ENCODE measurements around the gene POLR3F. TPM values are rescaled to one million over a fixed set of nuclear protein-coding genes. Genes with fewer than 3 reads are reported as not detected.
A peak's percentile ranks its signal among the peaks of the same experiment; 100 is the strongest.

POLR3F gene
- total and polyA plus RNA-seq, 9 of the 15 experiments (the other 6 are each of a cell fraction or from before 2014, with no cell fraction given) = 7.0 to 15.0 (median 9.6) TPM

DNA sequence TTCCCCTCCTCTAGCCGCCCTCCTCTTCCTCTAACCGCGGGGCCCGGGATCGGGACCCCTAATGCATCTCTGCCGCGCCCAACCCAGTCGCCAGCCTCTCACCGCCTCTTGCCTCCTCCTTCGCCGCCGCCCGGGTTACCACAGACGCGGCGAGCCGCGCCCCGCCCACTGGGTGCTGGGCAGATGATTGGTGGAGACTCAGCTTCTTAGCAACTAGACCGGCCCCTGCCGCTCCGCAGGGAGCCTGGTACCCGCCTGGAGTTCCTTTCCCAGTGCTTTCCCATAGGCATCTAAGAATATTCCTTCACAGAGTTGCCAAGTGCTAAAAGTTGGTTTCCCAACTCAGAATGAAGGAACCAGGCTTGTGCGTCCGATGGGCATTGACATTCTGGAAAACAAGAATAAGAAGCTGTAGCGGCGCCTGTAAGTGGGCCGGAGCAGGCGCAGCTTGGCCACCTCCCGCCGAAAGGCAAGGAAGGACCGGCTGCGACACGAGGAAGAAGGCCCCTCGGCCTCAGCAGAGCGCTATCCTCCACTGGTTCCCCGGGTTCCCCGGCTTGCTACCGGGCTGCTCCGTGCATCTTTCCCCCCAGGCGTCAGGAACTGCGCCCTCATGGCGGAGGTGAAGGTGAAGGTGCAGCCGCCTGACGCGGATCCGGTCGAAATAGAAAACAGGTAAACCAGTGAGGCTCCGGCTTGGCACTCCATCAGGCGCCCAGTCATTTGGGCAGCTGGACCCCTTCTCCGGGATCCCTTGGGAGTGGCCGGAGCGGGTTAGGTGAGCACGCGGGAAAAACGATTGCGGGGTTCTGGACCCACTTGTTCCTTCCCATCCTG is at the start of gene POLR3F, which contains the start of gene DZANK1 (continued):
- TF ChIP-seq SAP30 (IDR thresholded peaks at IDR 0.05; ENCODE audit: borderline replicate concordance, insufficient read depth, low read depth, low read length, poor library complexity, severe bottlenecking) (no peak), TCF7 (IDR thresholded peaks at IDR 0.05; ENCODE audit: borderline replicate concordance) (no peak), POLR2AphosphoS5 (IDR thresholded peaks at IDR 0.05; ENCODE audit: control insufficient read depth, insufficient read depth, low read depth, low read length) (peak; percentile 54; the same call in 1 of the 2 replicates), CHAMP1 (IDR thresholded peaks at IDR 0.05) (peak; percentile 33; the same call in 1 of the 2 replicates), ZBTB33 (CRISPR knock-in tag; IDR thresholded peaks at IDR 0.05) (no peak), SIRT6 (IDR thresholded peaks at IDR 0.05; ENCODE audit: low read depth, low read length) (no peak), MECOM (CRISPR knock-in tag; IDR thresholded peaks at IDR 0.05) (no peak), U2AF1 (optimal IDR thresholded peaks at IDR 0.05; ENCODE audit: low read depth, low read length) (no peak), ZNF583 (CRISPR knock-in tag; IDR thresholded peaks at IDR 0.05) (no peak), ZNF830 (CRISPR knock-in tag; IDR thresholded peaks at IDR 0.05) (no peak), POLR2G (IDR thresholded peaks at IDR 0.05; ENCODE audit: low read depth, low read length) (peak; percentile 84), NBN (IDR thresholded peaks at IDR 0.05; ENCODE audit: low read depth) (no peak), TARDBP (IDR thresholded peaks at IDR 0.05) (no peak), CXXC5 (CRISPR knock-in tag; IDR thresholded peaks at IDR 0.05) (peak; percentile 37; the same call in 1 of the 2 replicates), CEBPZ (IDR thresholded peaks at IDR 0.05; ENCODE audit: borderline replicate concordance, low read depth, low read length) (no peak)
- TF ChIP-seq, protein P1, sequence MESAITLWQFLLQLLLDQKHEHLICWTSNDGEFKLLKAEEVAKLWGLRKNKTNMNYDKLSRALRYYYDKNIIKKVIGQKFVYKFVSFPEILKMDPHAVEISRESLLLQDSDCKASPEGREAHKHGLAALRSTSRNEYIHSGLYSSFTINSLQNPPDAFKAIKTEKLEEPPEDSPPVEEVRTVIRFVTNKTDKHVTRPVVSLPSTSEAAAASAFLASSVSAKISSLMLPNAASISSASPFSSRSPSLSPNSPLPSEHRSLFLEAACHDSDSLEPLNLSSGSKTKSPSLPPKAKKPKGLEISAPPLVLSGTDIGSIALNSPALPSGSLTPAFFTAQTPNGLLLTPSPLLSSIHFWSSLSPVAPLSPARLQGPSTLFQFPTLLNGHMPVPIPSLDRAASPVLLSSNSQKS (CRISPR knock-in tag; IDR thresholded peaks at IDR 0.05) = no peak
